Activated CD4-positive, CD25-positive, alpha-beta regulatory T cell treated with anti-CD3 and anti-CD28 coated beads, Interleukin-2, amount 50 U/mL, for 16 hours (primary cell): ENCODE data around the gene LRRC39.

Source experiments
- DNase-seq: peaks from one replicate; pipeline ENCODE4 v3.0.0-alpha.2; 2020; ENCODE audit warnings: low read depth, low spot score

LRRC39 gene

DNA sequence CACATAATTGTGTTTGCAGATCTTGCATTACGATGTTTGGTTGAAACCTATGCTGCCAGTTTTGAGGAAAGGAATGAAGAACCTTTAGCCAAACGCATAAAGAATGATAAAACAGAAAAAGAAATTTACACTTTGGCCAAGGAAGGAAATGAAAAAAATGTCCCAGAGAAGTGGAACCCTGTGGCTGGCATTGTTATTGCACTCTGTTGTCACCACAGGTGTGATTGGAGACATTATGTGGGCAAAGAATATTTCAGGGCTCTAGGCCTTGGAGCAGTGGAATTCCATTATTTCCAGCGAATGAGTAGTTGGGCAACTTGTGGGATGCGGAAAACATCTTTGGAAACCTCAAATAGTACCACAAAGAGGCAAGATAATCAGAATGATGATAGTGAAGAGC lies 30.2 kb downstream of the LRRC39 start:
- DNase-seq: no peak

DNA sequence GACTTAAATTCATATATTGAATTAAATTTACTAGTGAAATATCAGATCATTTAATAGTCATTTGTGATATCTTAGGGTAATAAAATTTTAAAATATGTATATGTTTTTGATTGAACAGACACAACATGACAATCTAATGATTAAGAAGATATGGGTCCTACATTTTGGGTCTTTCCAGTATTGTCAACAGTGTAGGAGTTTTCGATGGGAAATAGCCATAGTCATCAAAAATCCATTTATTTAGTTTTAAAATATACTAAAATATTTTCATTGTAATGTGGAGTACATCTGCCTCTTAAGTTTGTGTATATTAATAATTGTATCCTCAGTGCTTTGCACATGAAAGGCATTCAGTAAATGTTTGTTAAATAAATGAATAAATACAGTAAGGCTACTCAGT lies 31.1 kb downstream of the LRRC39 start:
- DNase-seq: no peak

DNA sequence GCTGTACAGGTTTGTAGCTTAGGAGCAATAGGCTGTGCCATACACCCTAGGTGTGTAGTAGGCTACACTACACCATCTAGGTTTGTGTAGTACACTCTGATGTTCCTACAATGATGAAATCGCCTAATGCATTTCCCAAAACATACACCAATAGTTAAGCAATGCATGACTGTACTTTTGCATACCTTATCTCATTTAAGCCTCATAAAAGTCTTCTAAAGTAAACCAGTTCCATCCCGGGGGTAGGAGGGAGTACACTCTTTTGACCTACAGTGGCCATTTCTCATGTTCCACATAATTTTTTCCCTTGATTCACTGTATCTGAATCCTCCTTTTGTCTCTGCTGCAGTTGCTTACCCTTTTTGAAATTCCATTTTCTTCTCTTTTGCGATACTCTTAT lies 32.9 kb downstream of the LRRC39 start:
- DNase-seq: no peak

- no peak for DNase-seq
Observed at GRCh38 chr1:100142343-100142742, 35.7 kb downstream of the LRRC39 start.

DNA sequence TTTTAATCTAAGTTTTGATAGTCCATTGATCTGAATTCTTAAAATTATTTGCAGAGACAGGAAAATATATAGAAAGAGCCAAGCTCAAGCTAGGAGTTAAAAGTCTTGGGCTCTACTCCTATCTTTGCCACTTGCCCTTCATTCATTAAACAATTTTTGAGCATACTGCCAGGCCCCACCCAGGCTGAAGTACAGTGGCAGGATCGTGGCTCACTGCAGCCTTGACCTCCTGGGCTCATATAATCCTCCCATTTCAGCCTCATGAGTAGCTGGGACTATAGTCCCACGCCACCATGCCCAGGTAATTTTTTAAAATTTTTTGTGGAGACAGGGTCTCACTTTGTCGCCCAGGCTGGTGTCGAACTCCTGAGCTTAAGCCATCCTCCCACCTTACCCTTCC lies 36.9 kb downstream of the LRRC39 start:
- no peak for DNase-seq

- DNase-seq: no peak
Observed at GRCh38 chr1:100137602-100138001, 40.5 kb downstream of the LRRC39 start.

- DNase-seq: no peak
Observed at GRCh38 chr1:100134872-100135271, 43.2 kb downstream of the LRRC39 start.

DNA sequence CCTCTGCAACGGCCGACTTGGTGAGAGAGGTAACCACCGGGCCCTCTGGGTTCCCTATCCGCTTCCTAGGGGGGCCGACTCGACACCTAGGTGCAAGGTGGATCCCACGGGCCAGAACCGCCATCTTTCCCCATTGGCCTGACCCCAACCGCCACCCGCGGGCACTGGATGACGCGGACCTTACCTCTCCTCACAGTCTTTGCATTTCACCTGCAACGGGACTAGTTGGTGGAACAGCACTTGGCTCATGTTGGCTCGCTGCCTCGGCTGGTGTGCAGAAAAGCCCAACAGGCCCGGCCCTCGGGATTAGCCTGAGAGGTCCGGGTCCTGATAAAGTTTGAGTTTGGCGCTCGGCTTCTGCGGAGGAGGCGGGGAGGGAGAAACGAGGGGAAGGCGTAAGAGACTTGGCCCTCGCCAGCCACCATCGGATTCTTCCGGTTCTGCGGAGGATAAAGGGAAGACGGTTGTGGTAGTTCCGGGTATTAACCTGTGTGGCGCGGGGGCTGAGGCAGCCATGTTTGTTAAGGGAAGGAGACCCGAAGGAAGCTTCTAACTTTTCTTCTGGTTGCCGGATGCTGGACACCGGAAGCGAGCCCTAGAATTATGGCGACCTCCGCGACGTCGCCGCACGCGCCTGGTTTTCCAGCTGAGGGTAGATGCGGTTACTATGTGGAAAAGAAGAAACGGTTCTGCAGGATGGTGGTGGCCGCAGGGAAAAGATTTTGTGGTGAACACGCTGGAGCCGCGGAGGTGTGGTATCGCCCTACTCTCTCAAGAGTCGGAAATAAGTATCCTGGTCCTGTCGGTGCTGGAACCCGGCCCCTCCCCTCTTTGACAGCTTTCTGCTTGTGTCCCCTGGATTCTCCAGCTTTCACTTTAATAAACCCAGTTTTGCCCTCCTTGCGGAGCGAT lies 45.2 kb downstream of the LRRC39 start, which contains the start of the genes SASS6 and TRMT13:
TSS of gene SASS6 (minus strand) at position 365 of the 912 bp plus-strand sequence. CDS start at position 249, 116 bp downstream.
TSS of gene TRMT13 (plus strand) at position 598 of the 912 bp plus-strand sequence. CDS start at position 604, 6 bp downstream.
- peak; percentile 92 for DNase-seq

DNA sequence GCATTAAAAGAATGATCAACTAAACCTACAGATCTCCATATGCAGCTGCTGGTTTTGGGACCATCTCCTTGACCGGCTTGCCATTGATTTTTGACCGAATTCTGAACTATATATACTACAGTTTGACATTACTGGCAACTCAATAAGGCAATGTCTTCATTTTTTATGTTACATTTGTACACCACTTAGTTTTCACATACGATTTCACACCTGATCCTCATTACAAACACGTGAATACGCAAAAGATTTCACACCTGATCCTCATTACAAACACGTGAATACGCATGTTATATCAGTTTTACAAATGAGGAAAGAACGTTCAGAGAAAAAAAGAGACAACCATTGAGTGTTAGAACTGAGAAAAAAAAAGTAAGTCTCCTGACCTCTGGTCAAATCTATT lies 46.4 kb downstream of the LRRC39 start:
- no peak for DNase-seq

- DNase-seq: no peak
Observed at GRCh38 chr1:100130552-100131077, 47.4 kb downstream of the LRRC39 start.

- DNase-seq: no peak
Observed at GRCh38 chr1:100127226-100127625, 50.8 kb downstream of the LRRC39 start.

DNA sequence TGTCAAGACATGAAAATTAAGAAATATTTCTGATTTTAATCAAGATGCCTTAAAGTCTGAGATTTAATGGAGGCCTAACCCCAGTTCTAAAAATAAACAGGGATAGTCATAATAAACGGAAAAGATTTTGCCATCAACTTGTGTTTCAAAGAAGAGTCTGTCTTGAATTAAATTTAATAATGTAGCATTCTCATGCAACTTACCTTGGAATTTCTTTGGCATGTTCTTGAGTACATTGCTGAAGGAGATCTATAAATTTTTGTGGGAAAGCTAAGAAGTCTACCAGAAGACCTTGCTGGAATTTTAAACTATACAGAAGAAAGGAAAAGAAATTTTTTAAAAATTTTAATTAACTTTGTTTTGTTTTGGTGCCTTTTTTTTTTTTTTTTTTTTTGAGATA lies 55.9 kb downstream of the LRRC39 start:
- no peak for DNase-seq

- no peak for DNase-seq
Observed at GRCh38 chr1:100115524-100115923, 62.5 kb downstream of the LRRC39 start.

DNA sequence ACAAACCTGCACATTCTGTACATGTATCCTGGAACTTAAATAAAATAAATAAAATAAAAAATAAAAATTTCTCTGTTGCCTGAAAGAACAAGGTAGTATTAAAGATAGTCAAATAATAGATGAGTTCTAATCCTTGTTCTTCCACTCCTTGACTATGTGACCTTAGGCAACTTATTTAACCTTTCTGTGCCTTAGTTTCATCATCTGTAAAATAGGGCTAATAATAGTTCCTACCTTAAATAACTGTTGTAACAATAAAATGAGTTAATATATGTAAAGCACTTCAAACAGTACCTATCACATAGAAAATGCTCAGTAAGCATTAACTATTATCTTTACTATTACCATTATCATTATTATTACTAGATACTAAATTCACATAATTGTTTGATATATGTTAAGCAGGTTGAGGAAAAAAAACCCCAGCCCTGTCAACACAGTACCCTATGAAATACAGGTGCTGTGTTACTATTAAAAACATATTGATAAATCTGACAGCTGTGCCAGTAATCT lies 68.4 kb downstream of the LRRC39 start:
- DNase-seq: no peak

- no peak for DNase-seq
Observed at GRCh38 chr1:100107696-100108095, 70.4 kb downstream of the LRRC39 start.

DNA sequence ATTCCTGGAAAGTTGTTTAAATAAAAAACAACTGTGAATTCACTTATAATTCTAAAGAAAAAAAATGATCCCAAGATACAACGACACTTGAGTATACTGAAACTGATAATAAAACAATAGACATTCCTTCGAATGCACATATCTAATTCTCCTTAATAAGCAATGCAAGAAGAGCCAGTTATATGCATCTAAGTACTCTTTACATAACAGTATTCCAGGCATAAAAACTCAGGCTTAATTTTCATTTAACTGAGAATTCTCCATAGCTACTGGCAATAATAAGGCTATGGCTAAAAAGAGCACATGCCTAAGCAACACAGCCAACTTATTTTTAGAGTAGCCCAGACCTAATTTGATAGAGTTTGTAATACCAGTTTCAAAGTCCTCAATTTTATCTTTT lies 76.5 kb downstream of the LRRC39 start:
- no peak for DNase-seq

GRCh38 chr1:100100202-100100601 lies 77.9 kb downstream of the LRRC39 start:
- DNase-seq: no peak
